ENCODE measurements around the gene CEP76. TPM values are rescaled to one million over a fixed set of nuclear protein-coding genes. Genes with fewer than 3 reads are reported as not detected.
"Not testable (repeated sequence)": the region's sequence is repeated elsewhere in the genome, so short reads cannot be mapped to it uniquely, and the experiment has no call there.

The CEP76 gene
- polyA plus RNA-seq, 4 donors = 9.2 to 14.0 (median 11.9) TPM

DNA sequence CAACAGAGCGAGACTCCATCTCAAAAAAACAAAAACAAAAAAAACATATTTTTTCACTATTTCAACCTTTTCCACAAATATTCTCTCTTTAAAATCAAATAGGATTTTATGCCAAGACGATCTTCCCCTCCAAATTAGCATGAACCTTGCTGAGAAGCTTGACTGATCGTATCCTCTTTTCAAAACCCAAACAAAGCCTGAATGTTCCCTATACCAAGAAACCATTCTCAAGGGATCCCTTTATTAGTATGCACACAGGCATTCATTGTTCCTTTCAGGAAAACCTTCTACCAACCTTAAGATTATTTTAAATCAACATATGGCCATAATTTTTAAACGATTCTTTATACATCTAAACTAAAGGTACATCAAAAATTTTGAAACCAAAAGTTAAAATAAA lies 50.9 kb downstream of the CEP76 start:
- DNase-seq (ENCODE audit: low read depth in 4 of 4, low spot score in 3 of 4) = no peak

DNA sequence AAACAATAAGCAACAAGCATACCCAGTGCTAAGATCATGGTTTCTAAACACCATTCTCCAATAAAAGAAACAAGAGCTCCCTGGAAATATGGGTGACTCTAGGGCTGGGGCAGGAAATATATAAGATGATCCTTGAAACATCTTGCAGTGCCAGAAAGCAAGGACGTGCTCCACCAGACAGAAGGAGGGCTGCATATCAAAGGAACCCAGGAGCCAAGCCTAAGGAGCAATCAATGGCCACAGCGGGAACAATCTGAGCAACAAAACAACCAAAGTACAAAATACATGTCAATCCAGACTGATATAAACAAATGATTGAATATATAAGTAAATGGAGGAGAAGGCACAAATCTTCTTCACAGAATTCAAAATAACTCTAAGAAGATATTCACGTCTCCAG lies 54.8 kb downstream of the CEP76 start:
- DNase-seq (ENCODE audit: low read depth in 4 of 4, low spot score in 3 of 4) = no peak

GRCh38 chr18:12645751-12646203 lies 56.7 kb downstream of the CEP76 start:
- DNase-seq (ENCODE audit: low read depth in 4 of 4, low spot score in 3 of 4) = peak in 1 of 4 donors; percentile 12

DNA sequence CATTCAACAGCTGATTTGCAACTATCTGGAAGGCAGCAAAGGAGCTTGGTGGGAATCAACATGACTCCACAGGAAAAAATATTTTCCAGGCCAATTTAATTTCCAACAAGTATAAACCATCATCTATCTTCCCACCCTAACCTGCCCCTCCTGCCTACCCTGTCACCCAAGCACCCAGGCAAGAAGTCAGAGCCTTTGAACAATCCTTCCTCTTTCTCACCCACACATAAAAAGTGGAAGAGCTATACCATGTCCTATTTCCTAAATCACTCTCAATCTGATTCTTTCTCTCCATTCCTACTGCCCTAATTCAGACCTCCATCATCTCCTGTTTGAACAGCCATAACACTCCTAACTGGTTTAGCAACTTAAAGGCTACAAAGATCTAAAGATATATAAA lies 57.3 kb downstream of the CEP76 start:
- no peak for DNase-seq (ENCODE audit: low read depth in 4 of 4, low spot score in 3 of 4)

DNA sequence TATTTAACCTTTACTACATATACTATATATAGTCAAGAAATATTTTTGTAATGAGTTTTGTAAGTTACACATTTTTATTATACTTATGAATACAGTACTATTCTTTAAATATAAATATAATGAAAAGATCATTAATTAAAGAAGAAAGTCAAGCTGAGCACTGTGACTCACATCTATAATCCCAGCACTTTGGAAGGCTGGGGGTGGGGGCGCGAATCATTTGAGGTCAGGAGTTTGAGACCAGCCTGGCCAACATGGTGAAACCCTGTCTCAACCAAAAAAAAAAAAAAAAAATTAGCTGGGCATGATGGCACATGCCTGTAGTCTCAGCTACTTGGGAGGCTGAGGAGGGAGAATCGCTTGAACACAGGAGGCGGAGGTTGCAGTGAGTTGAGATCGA lies 58.8 kb downstream of the CEP76 start:
- DNase-seq (ENCODE audit: low read depth in 4 of 4, low spot score in 3 of 4) = not testable (repeated sequence)

DNA sequence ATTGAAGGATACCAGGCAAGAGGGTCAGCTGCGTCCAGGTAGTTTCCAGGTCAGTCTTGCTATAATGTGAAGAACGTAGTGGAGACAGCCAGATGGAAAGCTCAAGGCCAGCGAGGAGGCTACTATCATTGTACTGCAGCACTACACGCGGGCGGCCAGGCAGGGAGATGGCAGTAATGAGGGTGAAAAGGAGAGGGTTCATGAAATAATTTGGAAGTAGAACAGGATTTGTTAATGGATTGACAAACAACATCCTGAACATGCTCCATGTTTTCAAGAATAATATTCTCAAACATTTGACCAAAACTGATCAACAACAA lies 61.7 kb downstream of the CEP76 start:
- DNase-seq (ENCODE audit: low read depth in 4 of 4, low spot score in 3 of 4) = no peak

DNA sequence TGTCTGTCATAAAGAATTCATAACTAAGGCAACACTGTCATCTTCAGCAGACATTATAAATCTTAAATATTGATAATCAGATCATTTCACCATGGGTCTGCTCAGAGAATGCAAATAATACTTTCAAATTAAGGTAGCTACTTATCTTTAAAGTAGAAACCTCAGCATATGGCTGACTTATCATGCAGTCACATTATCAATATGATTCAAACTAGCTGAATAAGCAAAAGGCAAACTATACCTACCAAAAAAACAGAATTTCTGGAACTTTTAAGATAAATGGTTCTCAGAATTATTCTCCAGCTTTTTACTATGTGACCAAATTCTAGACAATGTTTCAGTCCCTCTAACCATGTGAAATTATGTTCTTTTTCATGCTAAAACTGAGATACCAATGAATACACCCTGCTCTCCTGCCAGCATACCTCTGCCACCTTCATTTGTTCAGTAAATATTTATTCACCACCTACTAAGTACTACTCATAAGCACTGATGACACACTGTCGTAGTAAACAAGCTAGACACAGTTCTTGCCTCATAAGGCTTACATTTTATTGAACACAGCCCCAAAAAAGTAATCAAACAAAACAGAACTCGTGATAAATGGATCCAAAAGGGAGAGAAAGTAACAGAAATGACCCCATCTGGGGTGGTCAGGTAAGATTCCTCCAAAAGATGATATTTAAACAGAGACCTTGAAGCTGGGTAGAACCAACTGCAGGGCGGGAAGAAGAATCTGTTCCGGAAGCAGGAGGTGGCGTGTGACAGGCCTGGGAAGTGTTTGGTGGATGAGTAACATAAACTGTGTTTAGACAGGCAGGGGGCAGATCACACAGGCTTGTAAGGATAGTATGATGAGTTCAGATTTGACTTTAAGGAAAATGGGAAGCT lies 62.3 kb downstream of the CEP76 start:
- no peak for DNase-seq (ENCODE audit: low read depth in 4 of 4, low spot score in 3 of 4)

DNA sequence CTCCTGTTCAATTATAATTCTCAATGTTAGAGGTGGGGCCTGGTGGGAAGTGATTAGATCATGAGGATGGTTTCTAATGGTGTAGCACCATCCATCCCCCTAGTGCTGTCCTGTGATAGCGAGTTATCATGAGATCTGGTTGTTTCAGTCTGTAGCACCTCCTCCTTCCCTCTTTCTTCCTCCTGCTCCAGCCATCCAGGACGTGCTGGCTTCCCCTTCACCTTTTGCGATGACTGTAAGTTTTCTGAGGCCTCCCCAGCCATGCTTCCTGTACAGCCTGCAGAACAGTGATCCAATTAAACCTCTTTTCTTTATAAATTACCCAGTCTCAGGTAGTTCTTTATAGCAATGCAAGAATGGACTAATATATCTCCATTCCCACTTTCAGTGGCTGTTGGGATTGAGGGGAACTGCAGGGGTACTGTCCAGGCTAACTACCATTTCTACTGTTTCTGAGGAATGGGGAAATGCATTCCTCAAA lies 63.8 kb downstream of the CEP76 start:
- no peak for DNase-seq (ENCODE audit: low read depth in 4 of 4, low spot score in 3 of 4)

DNA sequence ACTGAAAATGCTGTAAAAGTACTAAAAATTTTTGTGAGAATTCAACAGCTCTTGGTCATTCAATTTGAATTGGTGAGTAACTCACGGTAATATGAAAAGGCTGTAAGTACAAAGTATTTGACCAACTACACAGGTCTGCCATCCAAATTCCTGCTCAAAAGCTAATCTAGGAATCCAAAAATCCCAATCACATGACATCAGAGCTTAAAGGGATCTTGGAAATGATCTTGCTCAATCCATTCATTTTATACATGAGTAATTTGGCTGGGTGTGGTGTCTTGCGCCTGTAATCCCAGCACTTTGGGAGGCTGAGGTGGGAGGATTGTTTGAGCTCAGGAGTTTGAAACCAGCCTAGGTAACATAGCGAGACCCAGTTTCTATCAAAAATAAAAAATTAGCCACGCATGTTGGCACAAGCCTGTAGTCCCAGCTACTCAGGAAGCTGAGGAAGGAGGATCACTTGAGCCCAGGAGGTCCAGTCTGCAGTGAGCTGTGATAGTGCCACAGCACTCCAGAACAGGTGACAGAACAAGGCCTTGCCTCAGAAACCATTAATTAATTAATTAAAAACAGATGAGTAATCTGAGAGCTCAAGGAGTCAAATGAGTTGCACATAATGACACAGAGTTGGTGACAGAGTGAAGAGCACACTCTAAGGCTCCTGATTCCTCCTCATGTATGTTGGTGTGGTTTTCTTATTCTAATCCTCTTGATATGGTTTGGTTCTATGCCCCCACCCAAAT lies 64.5 kb downstream of the CEP76 start:
- no peak for DNase-seq (ENCODE audit: low read depth in 4 of 4, low spot score in 3 of 4)

GRCh38 chr18:12637393-12637792 lies 65.1 kb downstream of the CEP76 start:
- DNase-seq (ENCODE audit: low read depth in 4 of 4, low spot score in 3 of 4) = no peak

DNA sequence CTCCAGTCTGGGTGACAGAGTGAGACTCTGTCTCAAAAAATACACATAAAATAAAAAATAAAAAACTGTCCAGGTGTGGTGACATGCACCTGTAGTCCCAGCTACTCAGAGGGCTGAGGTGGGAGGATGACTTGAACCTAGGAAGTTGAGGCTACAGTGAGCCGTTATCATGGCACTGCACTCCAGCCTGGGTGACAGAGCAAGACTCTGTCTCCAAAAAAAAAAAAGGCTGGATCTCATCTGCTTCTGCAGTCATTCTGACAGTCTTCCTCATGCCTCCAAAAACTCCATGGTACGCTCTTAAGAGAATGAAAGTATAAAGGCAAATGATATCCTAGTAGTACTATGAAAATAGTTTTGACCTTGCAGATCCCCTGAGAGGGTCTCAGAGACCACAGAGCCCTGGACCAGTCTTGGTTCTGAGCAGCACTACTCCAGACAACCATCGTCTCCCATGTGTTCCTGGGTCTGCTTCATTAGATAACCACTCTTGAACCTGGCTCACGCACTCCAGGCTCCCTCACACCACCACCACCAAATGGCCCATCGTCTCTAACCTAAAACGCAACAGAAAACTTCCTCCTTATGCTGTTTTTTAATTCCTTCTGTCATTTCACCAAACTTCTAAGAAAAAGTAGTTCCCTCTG lies 70.6 kb downstream of the CEP76 start:
- DNase-seq (ENCODE audit: low read depth in 4 of 4, low spot score in 3 of 4) = no peak

GRCh38 chr18:12630136-12630535 lies 72.4 kb downstream of the CEP76 start:
- no peak for DNase-seq (ENCODE audit: low read depth in 4 of 4, low spot score in 3 of 4)

DNA sequence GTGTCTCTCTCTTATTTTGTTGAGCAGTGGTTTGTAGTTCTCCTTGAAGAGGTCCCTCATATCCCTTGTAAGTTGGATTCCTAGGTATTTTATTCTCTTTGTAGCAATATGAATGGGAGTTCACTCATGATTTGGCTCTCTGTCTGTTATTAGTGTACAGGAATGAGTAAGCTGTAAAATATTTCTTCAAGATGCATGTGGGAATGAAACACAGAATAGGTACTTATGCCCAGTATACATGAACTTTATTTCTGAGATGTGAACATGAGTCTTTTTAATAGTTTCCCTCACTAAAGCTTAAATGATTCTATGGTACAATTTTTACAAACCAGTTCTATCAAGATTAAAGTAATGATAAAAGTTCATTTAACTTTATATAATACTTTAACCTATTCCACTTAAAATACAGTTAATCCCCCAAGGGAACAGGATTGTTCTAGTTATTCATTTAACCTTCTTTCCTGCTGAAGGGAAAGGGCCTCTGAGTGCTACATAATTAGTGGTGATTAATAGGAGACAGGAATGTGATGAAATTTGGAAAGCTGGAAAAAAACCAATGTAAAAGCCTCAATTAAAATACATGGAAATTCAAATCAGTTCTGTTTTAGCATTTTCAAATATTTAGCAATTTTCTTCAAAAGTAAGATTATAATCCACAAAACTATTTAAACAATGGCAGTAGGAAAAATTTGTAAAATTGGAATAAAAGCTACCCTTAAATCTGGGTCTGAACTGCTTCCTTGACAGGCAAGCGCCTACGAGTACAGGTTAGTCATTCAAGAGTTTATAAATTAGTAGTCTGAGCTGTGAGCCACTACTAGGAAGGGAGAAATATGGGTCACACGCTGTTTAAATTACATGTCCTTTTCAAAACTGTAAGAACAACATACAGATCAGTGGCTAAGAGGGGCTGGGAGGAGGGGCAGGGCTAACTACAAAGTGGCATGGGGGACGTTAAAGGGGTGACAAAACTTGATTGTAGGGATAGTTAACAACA lies 73.5 kb downstream of the CEP76 start:
- DNase-seq (ENCODE audit: low read depth in 4 of 4, low spot score in 3 of 4) = no peak

DNA sequence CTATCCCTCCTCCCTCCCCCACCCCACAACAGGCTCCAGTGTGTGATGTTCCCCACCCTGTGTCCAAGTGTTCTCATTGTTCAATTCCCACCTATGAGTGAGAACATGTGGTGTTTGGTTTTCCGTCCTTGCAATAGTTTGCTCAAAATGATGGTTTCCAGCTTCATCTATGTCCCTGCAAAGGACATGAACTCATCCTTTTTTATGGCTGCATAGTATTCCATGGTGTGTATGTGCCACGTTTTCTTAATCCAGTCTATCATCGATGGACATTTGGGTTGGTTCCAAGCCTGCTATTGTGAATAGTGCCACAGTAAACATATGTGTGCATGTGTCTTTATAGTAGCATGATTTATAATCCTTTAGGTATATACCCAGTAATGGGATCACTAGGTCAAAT lies 75.3 kb downstream of the CEP76 start:
- DNase-seq (ENCODE audit: low read depth in 4 of 4, low spot score in 3 of 4) = not testable (repeated sequence)

GRCh38 chr18:12625241-12625640 lies 77.3 kb downstream of the CEP76 start:
- no peak for DNase-seq (ENCODE audit: low read depth in 4 of 4, low spot score in 3 of 4)

Other genes with a start within 250 kb of the CEP76 start
- gene SPIRE1, start 44.6 kb downstream of the CEP76 start, polyA plus RNA-seq (ENCODE audit: insufficient read length in 4 of 4) = 10 to 100 TPM; 19.7 to 40.4 (median 33.1) TPM
- 10 to 100 TPM; 74.1 to 85.6 (median 79.1) TPM for gene PSMG2, start 319 bp upstream of the CEP76 start, polyA plus RNA-seq (ENCODE audit: insufficient read length in 4 of 4)
- 10 to 100 TPM; 39.9 to 64.0 (median 54.1) TPM for gene PTPN2, start 181.5 kb upstream of the CEP76 start, polyA plus RNA-seq (ENCODE audit: insufficient read length in 4 of 4)
- gene SEH1L, start 245.3 kb upstream of the CEP76 start, polyA plus RNA-seq (ENCODE audit: insufficient read length in 4 of 4) = 10 to 100 TPM; 24.7 to 46.6 (median 40.9) TPM

Data from left renal pelvis (tissue), 4 donors.